Measurements from ENCODE around the gene STK10.

- no peak for TF ChIP-seq ZNF274 (IDR thresholded peaks at IDR 0.05; ENCODE audit: low read depth, low read length)
- no peak for TF ChIP-seq SUZ12 (IDR thresholded peaks at IDR 0.05; ENCODE audit: extremely low read depth, insufficient read depth, insufficient read length)
- no peak for TF ChIP-seq YY1 (IDR thresholded peaks at IDR 0.05; ENCODE audit: insufficient read depth, insufficient read length)
Observed at GRCh38 chr5:171997011-171997410, 191.0 kb downstream of the STK10 start.
